ENCODE results near the gene MEGF10.
"Not testable (repeated sequence)": the region's sequence is repeated elsewhere in the genome, so short reads cannot be mapped to it uniquely, and the experiment has no call there.

MEGF10 gene

GRCh38 chr5:127306647-127307046 is 16.1 kb downstream of the MEGF10 start:
- Histone ChIP-seq H4K20me1 (ENCODE audit: insufficient read depth, low read length) (no peaks in the 10 kb centered on the region), H3K27me3 (ENCODE audit: insufficient read depth, low read length) (no peaks in the 10 kb centered on the region), H3K4me2 (ENCODE audit: low read length) (no peak overlapping the region), H3K36me3 (ENCODE audit: insufficient read depth, low read length) (no peaks in the 10 kb centered on the region), H3K4me1 (ENCODE audit: insufficient read depth, low read length, severe bottlenecking) (no peaks in the 10 kb centered on the region), H3K9ac (ENCODE audit: low read length) (no peak overlapping the region), H3K27ac (ENCODE audit: low read depth, low read length, poor library complexity, severe bottlenecking) (no peak overlapping the region), H2AFZ (ENCODE audit: low read length) (no peak overlapping the region), H3K4me3 (ENCODE audit: low read depth, low read length, poor library complexity, severe bottlenecking) (no peak overlapping the region), H3K9me3 (ENCODE audit: low read length) (no peaks in the 10 kb centered on the region), H3K79me2 (ENCODE audit: insufficient read depth, low read length) (no peaks in the 10 kb centered on the region), H3F3A (ENCODE audit: insufficient read depth, low read length) (no peaks in the 10 kb centered on the region), H3K9me2 (ENCODE audit: low read depth, low read length) (no peaks in the 10 kb centered on the region)
- TF ChIP-seq EZH2 (IDR thresholded peaks at IDR 0.05; ENCODE audit: borderline replicate concordance, low read length) (no peak), CTCF (IDR thresholded peaks at IDR 0.05; ENCODE audit: low read length) (no peak)

GRCh38 chr5:127307868-127308267 is 17.3 kb downstream of the MEGF10 start:
- no peaks in the 10 kb centered on the region for H3K36me3 ChIP-seq (ENCODE audit: insufficient read depth, low read length)
- H3K9me3 ChIP-seq (ENCODE audit: low read length), result no peaks in the 10 kb centered on the region
- H3K27me3 ChIP-seq (ENCODE audit: insufficient read depth, low read length), result no peaks in the 10 kb centered on the region
- H3K79me2 ChIP-seq (ENCODE audit: insufficient read depth, low read length), result no peaks in the 10 kb centered on the region
- no peaks in the 10 kb centered on the region for H4K20me1 ChIP-seq (ENCODE audit: insufficient read depth, low read length)
- no peaks in the 10 kb centered on the region for H3K4me1 ChIP-seq (ENCODE audit: insufficient read depth, low read length, severe bottlenecking)
- H3K27ac ChIP-seq (ENCODE audit: low read depth, low read length, poor library complexity, severe bottlenecking), result no peak overlapping the region
- no peak overlapping the region for H2AFZ ChIP-seq (ENCODE audit: low read length)
- no peaks in the 10 kb centered on the region for H3K9me2 ChIP-seq (ENCODE audit: low read depth, low read length)
- H3K4me3 ChIP-seq (ENCODE audit: low read depth, low read length, poor library complexity, severe bottlenecking), result no peak overlapping the region
- H3K9ac ChIP-seq (ENCODE audit: low read length), result no peak overlapping the region
- H3K4me2 ChIP-seq (ENCODE audit: low read length), result no peak overlapping the region
- H3F3A ChIP-seq (ENCODE audit: insufficient read depth, low read length), result no peaks in the 10 kb centered on the region
- no peak for TF ChIP-seq CTCF (IDR thresholded peaks at IDR 0.05; ENCODE audit: low read length)
- no peak for TF ChIP-seq EZH2 (IDR thresholded peaks at IDR 0.05; ENCODE audit: borderline replicate concordance, low read length)

DNA sequence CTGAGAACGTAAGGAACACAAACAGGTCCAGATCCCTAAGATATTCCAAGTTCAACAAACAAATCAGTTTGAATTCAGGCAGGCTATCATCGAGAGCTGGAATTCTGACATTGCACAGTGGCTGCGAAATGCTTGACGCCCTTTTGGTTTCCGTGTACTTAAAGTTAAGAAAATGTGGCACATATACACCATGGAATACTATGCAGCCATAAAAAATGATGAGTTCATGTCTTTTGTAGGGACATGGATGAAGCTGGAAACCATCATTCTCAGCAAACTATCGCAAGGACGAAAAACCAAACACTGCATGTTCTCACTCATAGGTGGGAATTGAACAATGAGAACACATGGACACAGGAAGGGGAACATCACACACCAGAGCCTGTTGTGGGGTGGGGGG is 17.7 kb downstream of the MEGF10 start:
- not testable (repeated sequence) for H3K36me3 ChIP-seq (ENCODE audit: insufficient read depth, low read length); H3F3A ChIP-seq (ENCODE audit: insufficient read depth, low read length); H3K27me3 ChIP-seq (ENCODE audit: insufficient read depth, low read length); H3K9me3 ChIP-seq (ENCODE audit: low read length); H3K4me3 ChIP-seq (ENCODE audit: low read depth, low read length, poor library complexity, severe bottlenecking); H3K27ac ChIP-seq (ENCODE audit: low read depth, low read length, poor library complexity, severe bottlenecking); H3K9ac ChIP-seq (ENCODE audit: low read length); H3K9me2 ChIP-seq (ENCODE audit: low read depth, low read length); H3K79me2 ChIP-seq (ENCODE audit: insufficient read depth, low read length); H3K4me1 ChIP-seq (ENCODE audit: insufficient read depth, low read length, severe bottlenecking); H3K4me2 ChIP-seq (ENCODE audit: low read length); H4K20me1 ChIP-seq (ENCODE audit: insufficient read depth, low read length); H2AFZ ChIP-seq (ENCODE audit: low read length)

DNA sequence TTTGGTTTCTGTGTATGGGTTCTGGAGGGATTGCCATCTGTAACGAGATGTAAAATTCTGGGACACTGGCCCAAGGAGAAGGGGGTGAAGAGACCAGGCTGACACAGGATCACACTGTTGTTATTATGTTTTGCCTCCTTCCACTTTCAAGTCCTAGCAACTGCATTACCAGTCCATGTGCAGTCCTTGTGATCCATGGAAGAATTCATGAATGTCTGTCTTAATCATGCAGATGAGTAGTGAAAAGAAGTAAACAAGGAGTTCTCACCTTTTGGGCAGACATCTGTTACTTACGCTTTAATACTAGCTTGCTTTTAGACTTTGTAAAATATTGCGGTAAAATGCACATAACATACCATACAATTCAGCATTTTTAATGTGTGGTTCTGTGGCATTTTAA is 18.3 kb downstream of the MEGF10 start:
- Histone ChIP-seq H3K36me3 (ENCODE audit: insufficient read depth, low read length) (no peaks in the 10 kb centered on the region), H3K79me2 (ENCODE audit: insufficient read depth, low read length) (no peaks in the 10 kb centered on the region), H3K4me2 (ENCODE audit: low read length) (no peak overlapping the region), H3K9ac (ENCODE audit: low read length) (no peak overlapping the region), H3F3A (ENCODE audit: insufficient read depth, low read length) (no peaks in the 10 kb centered on the region), H3K27me3 (ENCODE audit: insufficient read depth, low read length) (no peaks in the 10 kb centered on the region), H3K4me3 (ENCODE audit: low read depth, low read length, poor library complexity, severe bottlenecking) (no peak overlapping the region), H3K9me2 (ENCODE audit: low read depth, low read length) (no peaks in the 10 kb centered on the region), H4K20me1 (ENCODE audit: insufficient read depth, low read length) (no peaks in the 10 kb centered on the region), H2AFZ (ENCODE audit: low read length) (no peak overlapping the region), H3K4me1 (ENCODE audit: insufficient read depth, low read length, severe bottlenecking) (no peaks in the 10 kb centered on the region), H3K27ac (ENCODE audit: low read depth, low read length, poor library complexity, severe bottlenecking) (no peak overlapping the region), H3K9me3 (ENCODE audit: low read length) (no peaks in the 10 kb centered on the region)
- no peak for TF ChIP-seq CTCF (IDR thresholded peaks at IDR 0.05; ENCODE audit: low read length)
- no peak for TF ChIP-seq EZH2 (IDR thresholded peaks at IDR 0.05; ENCODE audit: borderline replicate concordance, low read length)
